HG03558 (cell line): ENCODE results near the gene FGF12.
A peak's percentile ranks its signal among the peaks of the same experiment; 100 is the strongest.
"Not testable (repeated sequence)": the region's sequence is repeated elsewhere in the genome, so short reads cannot be mapped to it uniquely, and the experiment has no call there.

Source experiments
- ATAC-seq: cut with Tn5 transposase; IDR thresholded peaks from one replicate; pipeline ENCODE4 v1.9.1; 2021; ENCODE audit warnings: moderate number of reproducible peaks; ENCODE audit not compliant: unreplicated experiment; ENCODE audit errors: extremely low read depth

Gene FGF12

DNA sequence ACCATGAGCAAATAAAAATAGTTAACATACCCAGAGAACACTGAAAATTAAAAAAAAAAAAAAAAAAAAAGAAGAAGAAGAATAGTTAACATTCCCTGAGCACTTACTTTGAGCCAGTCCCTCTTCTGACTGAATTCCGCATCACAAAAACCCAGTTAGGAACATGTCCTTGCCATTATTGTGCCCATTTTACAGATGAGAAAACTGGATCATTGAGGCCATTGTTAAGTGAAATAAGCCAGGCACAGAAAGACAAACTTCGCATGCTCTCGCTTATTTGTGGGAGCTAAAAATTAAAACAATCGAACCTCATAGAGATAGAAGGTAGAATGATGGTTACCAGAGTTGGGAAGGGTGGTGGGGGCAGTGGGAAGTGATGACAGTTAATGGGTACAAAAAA is 119.5 kb downstream of the FGF12 start:
- ATAC-seq: no peak

GRCh38 chr3:192597913-192598312 is 129.4 kb downstream of the FGF12 start:
- no peak for ATAC-seq

- no peak for ATAC-seq
Observed at GRCh38 chr3:192597506-192597905, 129.8 kb downstream of the FGF12 start.

DNA sequence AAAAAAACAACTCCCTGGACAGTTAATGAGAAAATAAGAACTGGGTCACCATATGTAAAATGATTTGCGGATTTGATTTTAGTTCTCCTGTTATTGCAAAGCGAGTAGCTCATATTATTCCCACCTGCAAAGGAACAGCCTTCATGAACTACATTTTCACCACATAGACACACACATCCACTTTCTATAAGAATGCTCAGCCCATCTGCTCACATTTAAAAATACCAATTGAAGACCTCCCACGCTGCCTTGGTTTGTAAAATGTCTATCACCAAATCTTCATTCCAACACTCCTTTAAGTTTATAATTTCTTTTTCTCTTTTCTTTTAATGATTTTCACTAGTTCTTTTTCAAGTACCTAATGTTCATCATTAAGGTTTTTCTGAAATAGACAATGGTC is 148.6 kb downstream of the FGF12 start:
- no peak for ATAC-seq

DNA sequence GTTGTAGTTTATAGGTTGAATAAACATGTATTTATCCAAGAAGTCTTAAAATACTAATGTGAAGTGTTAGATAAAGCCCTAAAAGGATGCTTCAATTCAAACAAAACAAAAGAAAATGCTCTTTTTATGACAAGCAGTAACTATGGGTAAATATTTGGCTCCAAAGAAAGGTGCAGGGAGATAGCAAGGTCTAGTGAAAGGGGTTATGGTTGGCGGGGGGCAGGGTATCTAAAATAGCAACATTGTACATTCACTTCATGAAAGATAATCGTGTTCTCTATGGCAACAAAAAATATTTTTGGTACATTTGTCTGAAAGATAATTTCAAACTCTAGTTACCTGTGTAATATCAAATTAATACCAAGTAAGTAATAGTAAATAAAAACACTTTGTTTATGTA is 149.5 kb downstream of the FGF12 start:
- no peak for ATAC-seq

DNA sequence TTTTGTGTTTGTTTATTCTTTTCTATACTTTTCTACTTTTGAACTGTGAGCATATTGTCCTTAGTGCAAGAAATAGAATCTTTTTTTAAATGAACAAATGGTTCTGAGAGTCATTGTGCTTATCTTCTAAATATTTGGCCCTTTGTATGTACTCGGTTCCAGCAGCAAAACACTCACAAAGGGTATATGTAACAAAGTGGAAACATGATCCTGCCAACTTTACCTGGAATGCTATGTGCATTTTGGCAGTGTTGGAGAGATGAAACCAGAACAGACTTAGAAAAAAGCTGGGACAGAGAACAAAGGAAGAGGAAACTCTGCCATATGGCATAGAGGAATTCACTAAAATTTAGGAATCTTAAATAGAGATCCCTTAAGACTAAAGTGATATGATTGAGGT is 150.1 kb downstream of the FGF12 start:
- ATAC-seq: no peak

DNA sequence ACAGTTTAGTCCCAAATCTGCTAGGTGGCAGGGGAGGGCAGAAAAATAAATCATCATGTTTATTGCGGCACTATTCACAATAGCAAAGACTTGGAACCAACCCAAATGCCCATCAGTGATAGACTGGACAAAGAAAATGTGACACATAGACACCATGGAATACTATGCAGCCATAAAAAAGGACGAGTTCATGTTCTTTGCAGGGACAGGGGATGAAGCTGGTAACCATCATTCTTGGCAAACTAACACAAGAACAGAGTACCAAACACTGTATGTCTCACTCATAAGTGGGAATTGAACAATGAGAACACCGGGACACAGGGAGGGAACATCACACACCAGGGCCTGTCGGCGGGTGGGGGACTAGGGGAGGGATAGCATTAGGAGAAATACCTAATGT is 150.6 kb downstream of the FGF12 start:
- ATAC-seq: not testable (repeated sequence)

DNA sequence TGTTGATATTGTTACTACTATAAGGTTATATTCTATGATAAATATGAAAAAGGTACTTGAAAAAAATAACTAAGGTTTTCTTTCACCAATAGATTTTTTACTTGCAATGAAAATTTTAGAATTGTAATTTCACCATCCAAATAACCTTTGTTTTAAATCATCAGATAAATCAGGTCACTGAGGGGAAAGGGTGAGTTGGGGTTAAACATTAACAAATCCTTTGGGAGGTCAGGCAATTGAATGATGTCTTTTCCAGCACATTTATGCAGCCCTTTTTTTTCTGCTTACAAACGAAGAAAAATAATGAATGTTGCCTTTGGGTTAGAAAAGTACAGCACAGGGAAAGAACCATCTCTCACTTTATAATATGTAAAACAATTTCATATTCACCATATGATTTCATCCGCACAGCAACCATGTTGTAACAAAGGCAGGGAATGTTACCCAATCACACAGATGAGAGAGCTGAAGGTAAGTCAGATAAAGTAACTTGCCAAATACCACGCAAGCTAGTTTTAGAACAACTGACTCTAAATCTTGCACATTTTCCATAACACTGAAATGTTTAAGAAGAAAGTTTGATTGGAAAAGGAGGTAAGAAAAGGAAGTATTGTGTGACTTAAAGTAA is 151.3 kb downstream of the FGF12 start:
- no peak for ATAC-seq

GRCh38 chr3:192573240-192573639 is 154.1 kb downstream of the FGF12 start:
- no peak for ATAC-seq

GRCh38 chr3:192570821-192571791 is 156.2 kb downstream of the FGF12 start:
- ATAC-seq: no peak

GRCh38 chr3:192570315-192570714 is 157.0 kb downstream of the FGF12 start:
- no peak for ATAC-seq

GRCh38 chr3:192566706-192567290 is 160.5 kb downstream of the FGF12 start:
- peak; percentile 64 for ATAC-seq

GRCh38 chr3:192564611-192565010 is 162.7 kb downstream of the FGF12 start:
- ATAC-seq: no peak

DNA sequence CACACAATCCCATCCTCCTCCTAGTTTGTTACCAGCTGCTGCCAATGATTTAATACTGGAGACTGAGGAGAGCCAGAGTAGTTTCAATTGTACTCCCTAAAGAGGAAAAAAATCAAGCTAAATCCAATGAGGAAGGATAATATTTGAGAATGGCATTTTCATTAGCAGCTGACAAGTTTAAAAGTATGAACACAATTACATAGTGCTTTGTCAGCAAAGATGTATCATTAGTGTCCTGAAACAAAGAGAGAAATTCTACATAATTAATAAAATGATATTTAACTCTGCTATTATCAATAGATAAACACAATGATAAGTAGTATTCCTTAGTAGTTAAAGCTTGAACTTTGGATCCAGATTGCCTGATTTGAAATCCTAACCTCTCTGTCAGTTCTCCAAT is 163.9 kb downstream of the FGF12 start:
- no peak for ATAC-seq

- ATAC-seq: no peak
Observed at GRCh38 chr3:192553707-192554106, 173.6 kb downstream of the FGF12 start.

- ATAC-seq: no peak
Observed at GRCh38 chr3:192550356-192550755, 177.0 kb downstream of the FGF12 start.

DNA sequence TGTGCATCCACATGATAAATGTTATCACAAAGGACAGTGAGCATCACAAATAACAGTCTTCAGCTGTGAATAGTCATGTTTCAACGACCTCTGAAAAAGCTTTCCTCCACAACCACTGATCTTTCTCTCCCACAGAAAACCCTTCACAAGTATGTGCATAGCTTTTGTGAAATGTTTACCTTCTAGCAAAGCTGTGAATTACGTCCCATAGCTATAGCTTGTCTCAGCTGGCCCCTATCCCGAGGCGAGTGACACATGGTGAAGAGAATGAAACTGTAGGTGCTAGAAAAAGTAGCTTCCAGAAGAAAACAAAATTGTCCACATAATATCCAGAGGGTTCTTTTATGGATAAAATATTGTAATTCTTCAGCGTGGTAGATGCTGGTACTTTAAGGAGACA is 182.0 kb downstream of the FGF12 start:
- no peak for ATAC-seq

GRCh38 chr3:192543163-192543562 is 184.2 kb downstream of the FGF12 start:
- no peak for ATAC-seq

DNA sequence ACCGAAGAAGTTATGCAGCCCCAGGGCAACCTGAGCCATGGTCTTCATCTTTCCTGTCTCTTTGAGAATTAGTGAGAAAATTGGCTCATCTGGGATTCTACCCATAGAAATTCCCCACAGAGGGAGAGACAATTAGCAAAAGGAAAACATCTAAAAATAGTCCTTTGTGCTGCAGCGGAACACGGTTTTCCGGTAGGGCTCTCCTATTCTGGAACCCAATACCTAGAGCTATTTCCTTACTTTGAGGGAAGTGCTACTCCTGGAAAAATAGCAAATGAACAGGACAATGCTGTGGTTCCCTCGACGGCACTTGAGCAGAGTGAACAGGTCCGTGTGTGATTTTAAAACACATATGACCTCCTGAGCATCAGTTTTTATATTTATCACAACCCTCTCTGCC is 210.5 kb downstream of the FGF12 start:
- ATAC-seq: no peak

- ATAC-seq: no peak
Observed at GRCh38 chr3:192515664-192516045, 211.7 kb downstream of the FGF12 start.
